Left cardiac atrium (tissue), 4 donors: ENCODE data around the gene SLC30A10. TPM values are rescaled to one million over a fixed set of nuclear protein-coding genes. Genes with fewer than 3 reads are reported as not detected.
"Not testable (repeated sequence)": the region's sequence is repeated elsewhere in the genome, so short reads cannot be mapped to it uniquely, and the experiment has no call there.

Experiments
- ATAC-seq, 2 donors: fragments of 200-7000 bp; cut with Tn5 transposase; one replicate each; pipeline ENCODE4 v1.9.1; 2020; ENCODE audit warnings: mild to moderate bottlenecking in 2 of 2, moderate library complexity in 2 of 2
- DNase-seq: peaks from one replicate; pipeline ENCODE4 v3.0.0-alpha.2; 2020
- intact Hi-C, 2 donors: fragments of 100-400 bp; cut with DNase I; formaldehyde crosslinking; loops; one replicate each; pipeline versions ENCODE4 v1.14.1 to v1.15.1; 2022 to 2023
- total RNA-seq, 2 donors: library from RNA; stranded (reverse); fragmentation: NEBNext Ultra II Directional; extraction: Animal tissue kit (Norgen Biotek cat#: 25700); gene quantifications; one replicate each; pipeline ENCODE4 v1.2.1, GENCODE V29; 2021
- donor health status: DM: no; HTN: yes; CAD: no.
- donor health status: DM: no; HTN: yes; CAD: no; lungs with severe emphysema.
- donor health status: DM: yes; HTN: yes; CAD: no.
- donor health status: Dilated cardiomyopathy.

The SLC30A10 gene
- total RNA-seq, 2 donors from 2014 or later: not detected

GRCh38 chr1:219902951-219903350, 25.4 kb downstream of the SLC30A10 start:
- ATAC-seq (no peak), DNase-seq (no peak)

DNA sequence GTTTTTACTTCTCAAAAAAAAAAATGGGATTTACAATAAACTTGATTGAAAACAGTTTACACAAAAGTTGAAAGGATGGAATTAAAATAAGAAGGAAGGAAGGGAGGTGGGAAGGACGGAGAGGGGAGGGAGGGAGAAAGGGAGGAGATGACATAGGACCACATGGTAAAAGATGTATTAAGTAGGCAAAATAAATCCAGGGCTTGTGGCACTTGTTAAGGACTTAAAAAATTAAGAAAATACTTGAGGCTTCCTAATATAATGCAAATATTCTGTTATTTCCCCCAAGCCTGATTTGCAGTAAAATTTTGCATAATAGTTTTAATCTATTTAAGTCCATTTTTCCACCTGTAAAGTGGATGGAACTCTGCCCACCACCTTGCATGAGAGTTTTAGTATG, 27.5 kb downstream of the SLC30A10 start:
- intact Hi-C loops: no loop called here
- DNase-seq: no peak
- ATAC-seq: no peak

More at GRCh38 chr1:219902951-219903350, 25.4 kb downstream of the SLC30A10 start:
- intact Hi-C loops: no loop called here

DNA sequence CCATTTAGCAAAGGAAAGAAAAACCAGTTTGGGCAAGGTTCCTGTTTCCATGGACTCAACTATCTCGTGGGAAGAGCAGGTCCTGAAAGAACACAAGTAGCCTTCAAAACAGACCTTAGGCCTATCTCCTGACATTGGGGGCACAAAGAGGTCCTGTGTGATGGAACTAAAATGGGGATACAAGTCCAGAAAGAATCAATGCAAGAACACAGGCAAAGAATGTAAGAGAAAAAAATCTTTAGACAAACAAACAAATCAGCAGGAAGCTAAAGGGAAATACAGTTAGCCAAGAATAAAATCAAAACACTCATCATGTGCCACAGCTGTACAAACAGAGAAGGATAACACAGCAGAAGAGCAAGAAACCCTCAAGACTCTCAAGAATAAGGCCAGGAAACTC, 28.2 kb downstream of the SLC30A10 start:
- DNase-seq: no peak
- intact Hi-C loops: no loop called here
- no peak for ATAC-seq

GRCh38 chr1:219898375-219898774, 30.0 kb downstream of the SLC30A10 start:
- DNase-seq (no peak), ATAC-seq (no peak)
- intact Hi-C loops: no loop called here

GRCh38 chr1:219897914-219898313, 30.4 kb downstream of the SLC30A10 start:
- ATAC-seq (no peak), DNase-seq (no peak)
- intact Hi-C loops: no loop called here

- intact Hi-C loops, DNase-seq, ATAC-seq: not testable (repeated sequence)
These were observed 36.1 kb downstream of the SLC30A10 start for GRCh38 chr1:219892271-219892670.

DNA sequence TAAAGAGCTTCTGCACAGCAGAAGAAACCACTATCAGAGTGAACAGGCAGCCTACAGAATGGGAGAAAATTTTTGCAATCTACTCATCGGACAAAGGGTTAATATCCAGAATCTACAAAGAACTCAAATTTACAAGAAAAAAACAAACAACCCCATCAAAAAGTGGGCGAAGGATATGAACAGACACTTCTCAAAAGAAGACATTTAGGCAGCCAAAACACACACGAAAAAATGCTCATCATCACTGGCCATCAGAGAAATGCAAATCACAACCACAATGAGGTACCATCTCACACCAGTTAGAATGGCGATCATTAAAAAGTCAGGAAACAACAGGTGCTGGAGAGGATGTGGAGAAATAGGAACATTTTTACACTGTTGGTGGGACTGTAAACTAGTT, 36.5 kb downstream of the SLC30A10 start:
- DNase-seq, ATAC-seq, intact Hi-C loops: not testable (repeated sequence)

DNA sequence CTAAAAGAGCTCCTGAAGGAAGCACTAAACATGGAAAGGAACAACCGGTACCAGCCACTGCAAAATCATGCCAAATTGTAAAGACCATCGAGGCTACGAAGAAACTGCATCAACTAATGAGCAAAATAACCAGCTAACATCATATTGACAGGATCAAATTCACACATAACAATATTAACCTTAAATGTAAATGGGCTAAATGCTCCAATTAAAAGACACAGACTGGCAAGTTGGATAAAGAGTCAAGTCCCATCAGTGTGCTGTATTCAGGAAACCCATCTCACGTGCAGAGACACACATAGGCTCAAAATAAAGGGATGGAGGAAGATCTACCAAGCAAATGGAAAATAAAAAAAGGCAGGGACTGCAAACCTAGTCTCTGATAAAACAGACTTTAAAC, 39.7 kb downstream of the SLC30A10 start:
- ATAC-seq, intact Hi-C loops: not testable (repeated sequence)

DNA sequence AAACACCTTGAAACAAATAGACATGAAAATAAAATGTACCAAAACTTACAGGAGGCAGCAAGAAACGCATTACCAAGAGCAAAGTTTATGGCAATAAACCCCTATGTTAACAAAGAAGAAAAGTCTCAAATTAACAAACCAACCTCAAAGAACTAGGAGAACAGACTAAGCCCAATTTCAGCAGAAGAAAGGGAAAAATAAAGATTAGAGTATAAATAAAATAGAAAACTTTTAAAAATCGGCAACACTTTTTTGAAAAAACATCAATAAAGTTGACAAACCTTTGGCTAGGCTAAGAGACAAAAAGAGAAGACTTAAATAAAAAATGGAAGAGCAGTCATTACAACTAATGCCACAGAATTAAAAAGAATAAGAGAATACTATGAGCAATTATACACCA, 42.7 kb downstream of the SLC30A10 start:
- DNase-seq (no peak), ATAC-seq (no peak)

More for the DNA sequence above, 39.7 kb downstream of the SLC30A10 start:
- DNase-seq: not testable (repeated sequence)

DNA sequence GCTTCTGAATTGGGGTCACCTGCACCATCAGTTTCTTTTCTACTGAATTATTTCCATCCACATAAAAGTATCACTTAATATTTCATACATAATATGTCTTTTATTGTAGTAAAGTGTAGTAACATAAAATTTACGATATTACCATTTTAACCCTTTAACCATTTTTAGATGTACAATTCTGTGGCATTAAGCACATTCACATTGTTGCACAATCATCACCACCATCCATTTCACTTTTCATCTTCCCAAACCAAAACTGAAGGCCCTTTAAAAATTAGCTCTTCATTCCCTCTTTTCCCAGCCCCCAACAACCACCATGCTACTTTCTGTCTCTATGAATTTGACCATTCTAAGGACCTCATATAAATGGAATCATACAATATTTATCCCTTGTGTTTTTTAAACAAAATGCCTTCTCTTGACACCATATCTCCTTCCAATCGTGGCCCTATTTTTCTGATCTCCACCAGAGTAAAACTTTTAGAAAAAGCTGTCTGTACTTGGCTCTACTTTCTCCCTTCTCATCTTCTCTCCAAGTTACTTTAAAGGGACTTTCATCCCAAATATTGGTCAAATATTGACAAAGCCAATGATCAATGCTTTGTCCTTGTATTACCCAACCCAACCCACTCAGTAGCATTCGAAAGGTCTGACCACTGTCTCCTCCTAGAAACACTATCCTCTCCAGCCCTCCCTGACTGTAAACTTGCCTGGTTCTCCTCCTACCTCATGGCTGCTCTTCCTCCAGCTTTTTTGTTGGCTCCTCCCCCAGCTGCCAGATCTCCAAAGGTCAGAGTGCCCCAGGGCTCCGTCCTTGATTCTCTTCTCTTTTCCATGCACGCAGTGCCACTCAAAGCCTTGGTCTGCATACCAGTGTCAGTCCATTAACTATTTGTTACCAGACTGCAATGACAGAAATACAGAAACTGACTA, 44.7 kb downstream of the SLC30A10 start:
- no peak for DNase-seq
- intact Hi-C loops: no loop called here
- no peak for ATAC-seq

More for the DNA sequence above, 42.7 kb downstream of the SLC30A10 start:
- intact Hi-C loops: no loop called here

DNA sequence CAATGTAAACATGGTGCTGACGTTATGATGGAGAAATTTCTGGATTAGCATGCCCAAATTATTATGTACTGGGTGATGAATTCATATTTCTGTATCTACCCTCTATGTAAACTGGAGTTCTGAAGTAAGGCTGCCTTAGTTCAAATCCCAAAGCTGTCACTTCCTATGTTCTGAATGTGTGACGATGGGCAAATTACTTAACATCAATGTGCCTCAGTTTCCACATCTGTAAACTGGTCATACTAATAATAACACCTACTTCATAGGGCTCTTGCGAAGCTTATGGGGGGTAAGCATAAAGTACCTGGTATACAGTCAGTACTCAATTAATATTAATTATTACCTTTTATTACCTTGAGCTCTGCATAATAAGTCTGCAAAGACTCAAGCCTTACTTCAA, 45.6 kb downstream of the SLC30A10 start:
- intact Hi-C loops: no loop called here
- no peak for DNase-seq
- ATAC-seq: no peak

GRCh38 chr1:219882096-219882495, 46.3 kb downstream of the SLC30A10 start:
- ATAC-seq (no peak), DNase-seq (no peak)
- intact Hi-C loops: no loop called here

GRCh38 chr1:219880765-219881457, 47.4 kb downstream of the SLC30A10 start:
- no peak for ATAC-seq
- intact Hi-C loops: no loop called here
- DNase-seq: no peak

GRCh38 chr1:219876798-219877209, 51.6 kb downstream of the SLC30A10 start:
- ATAC-seq: no peak
- no peak for DNase-seq
- intact Hi-C loops: no loop called here

DNA sequence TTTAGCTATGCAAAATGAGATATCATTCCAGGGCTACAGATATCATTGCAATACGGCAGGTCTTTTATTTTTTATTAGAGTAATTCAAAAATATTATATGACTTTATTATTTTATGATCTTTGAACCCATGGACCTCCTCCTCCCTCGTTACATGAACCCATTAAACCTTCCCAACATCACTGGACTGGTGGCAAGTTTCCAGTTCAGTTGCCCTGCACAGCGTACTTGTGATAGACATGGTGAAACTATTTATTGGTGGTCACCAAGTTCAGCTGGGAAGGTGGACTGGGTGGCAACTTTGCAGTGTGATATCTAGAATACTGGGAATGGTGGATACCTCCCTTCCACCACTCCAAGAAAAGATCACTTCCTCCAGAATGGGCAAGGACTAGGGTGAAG, 52.5 kb downstream of the SLC30A10 start:
- ATAC-seq: no peak
- intact Hi-C loops: no loop called here
- DNase-seq: no peak

- DNase-seq, ATAC-seq, intact Hi-C loops: not testable (repeated sequence)
These were observed 55.8 kb downstream of the SLC30A10 start for GRCh38 chr1:219872538-219872937.

GRCh38 chr1:219871427-219872057, 56.8 kb downstream of the SLC30A10 start:
- intact Hi-C loops: no loop called here
- no peak for ATAC-seq
- no peak for DNase-seq

DNA sequence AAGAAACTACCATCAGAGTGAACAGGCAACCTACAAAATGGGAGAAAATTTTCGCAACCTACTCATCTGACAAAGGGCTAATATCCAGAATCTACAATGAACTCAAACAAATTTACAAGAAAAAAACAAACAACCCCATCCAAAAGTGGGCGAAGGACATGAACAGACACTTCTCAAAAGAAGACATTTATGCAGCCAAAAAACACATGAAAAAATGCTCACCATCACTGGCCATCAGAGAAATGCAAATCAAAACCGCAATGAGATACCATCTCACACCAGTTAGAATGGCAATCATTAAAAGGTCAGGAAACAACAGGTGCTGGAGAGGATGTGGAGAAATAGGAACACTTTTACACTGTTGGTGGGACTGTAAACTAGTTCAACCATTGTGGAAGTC, 59.7 kb downstream of the SLC30A10 start:
- DNase-seq, ATAC-seq, intact Hi-C loops: not testable (repeated sequence)
